ENCODE results near the gene ZNF433. TPM values are rescaled to one million over a fixed set of nuclear protein-coding genes. Genes with fewer than 3 reads are reported as not detected.
"Not testable (repeated sequence)": the region's sequence is repeated elsewhere in the genome, so short reads cannot be mapped to it uniquely, and the experiment has no call there.

The ZNF433 gene
- total RNA-seq (2021; fragmentation: NEBNext Ultra II Directional; extraction: Animal tissue kit (Norgen Biotek cat#: 25700)), result 1 to 10 TPM; 3.2 to 4.1 (median 3.8) TPM
- long read RNA-seq, partial matches to known transcripts, result 0 of 3 reads
- long read RNA-seq, other reads (novel, unspliced or antisense), result 0 of 3 reads

DNA sequence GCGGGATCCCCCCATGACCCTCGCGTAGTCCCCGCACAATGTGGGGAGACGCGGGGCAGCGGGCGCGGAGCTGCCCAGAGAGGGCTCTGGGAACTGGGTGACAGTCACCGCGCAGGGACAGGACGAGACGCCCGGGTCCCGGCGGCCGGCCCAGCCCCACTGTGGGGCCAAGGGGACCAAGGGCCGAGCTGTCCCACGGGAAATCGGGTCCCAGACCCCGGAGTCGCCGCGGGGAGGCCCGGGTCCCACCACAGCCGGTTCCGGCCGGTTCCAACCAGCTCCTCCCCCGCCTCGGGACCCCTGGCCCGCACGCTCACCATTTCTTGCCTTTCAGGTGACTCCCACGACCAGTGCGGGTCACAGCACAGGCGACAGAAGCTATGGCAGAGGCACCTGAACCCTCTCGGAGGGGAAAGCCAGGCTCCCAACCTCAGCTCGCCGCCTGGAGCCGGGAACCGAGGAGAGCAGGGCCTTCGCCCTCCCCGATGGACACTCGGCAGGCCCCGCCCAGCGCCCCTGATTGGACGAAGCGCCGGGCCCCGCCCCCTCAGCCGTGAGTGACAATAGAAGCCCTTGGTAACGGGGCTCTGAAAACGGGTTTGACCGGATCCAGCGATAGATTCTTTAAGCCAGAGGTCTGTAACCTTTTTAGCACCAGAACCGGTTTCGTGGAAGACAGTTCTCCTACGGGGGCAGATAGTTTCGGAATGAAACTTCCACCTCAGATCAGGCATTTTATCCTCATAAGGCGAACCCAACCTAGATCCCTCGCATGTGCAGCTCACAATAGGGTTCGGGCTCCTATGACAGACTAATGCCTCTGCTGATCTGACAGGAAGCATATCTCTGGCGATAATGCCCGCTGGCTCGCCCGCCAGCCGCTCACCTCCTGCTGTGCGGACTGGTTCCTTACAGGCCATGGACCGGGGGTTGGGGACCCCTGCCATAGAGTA, at the start of gene ZNF433:
TSS of gene ZNF433 (minus strand) at position 460 of the 953 bp plus-strand sequence. CDS start at position 320, 140 bp downstream.
- peaks cover 21% of the 10 kb centered on the region for H3K36me3 Mint-ChIP-seq (ENCODE audit: low read depth)
- peaks cover 19% of the 10 kb centered on the region for H3K4me1 Mint-ChIP-seq (ENCODE audit: low read depth)
- H3K4me3 Mint-ChIP-seq, result peak within 1 kb of the TSS; percentile 95
- peaks cover 1% of the 10 kb centered on the region; the same call in 1 of the 2 replicates for H3K9me3 Mint-ChIP-seq
- TF ChIP-seq, protein P1, sequence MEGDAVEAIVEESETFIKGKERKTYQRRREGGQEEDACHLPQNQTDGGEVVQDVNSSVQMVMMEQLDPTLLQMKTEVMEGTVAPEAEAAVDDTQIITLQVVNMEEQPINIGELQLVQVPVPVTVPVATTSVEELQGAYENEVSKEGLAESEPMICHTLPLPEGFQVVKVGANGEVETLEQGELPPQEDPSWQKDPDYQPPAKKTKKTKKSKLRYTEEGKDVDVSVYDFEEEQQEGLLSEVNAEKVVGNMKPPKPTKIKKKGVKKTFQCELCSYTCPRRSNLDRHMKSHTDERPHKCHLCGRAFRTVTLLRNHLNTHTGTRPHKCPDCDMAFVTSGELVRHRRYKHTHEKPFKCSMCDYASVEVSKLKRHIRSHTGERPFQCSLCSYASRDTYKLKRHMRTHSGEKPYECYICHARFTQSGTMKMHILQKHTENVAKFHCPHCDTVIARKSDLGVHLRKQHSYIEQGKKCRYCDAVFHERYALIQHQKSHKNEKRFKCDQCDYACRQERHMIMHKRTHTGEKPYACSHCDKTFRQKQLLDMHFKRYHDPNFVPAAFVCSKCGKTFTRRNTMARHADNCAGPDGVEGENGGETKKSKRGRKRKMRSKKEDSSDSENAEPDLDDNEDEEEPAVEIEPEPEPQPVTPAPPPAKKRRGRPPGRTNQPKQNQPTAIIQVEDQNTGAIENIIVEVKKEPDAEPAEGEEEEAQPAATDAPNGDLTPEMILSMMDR (IDR thresholded peaks at IDR 0.05), result peak; percentile 20; the same call in 1 of the 2 replicates
- peak; percentile 84 for DNase-seq
- H3K27me3 Mint-ChIP-seq (ENCODE audit: insufficient read depth), result no peaks in the 10 kb centered on the region
- H3K27ac Mint-ChIP-seq, result peak within 1 kb of the TSS; percentile 94

DNA sequence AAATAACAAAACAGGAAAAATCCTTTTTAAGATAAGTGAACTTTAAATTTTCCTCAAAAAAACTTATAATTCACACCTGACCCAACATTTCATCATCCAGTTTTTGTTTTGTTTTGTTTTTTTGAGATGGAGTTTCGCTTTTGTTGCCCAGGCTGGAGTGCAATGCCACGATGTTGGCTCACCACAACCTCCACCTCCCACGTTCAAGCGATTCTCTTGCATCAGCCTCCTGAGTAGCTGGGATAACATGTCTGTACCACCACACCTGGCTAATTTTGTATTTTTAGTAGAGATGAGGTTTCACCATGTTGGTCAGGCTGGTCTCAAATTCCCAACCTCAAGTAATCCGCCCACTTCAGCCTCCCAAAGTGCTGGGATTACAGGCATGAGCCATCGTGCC, 47.9 kb upstream of the ZNF433 start:
- H3K4me1 Mint-ChIP-seq (ENCODE audit: low read depth); H3K27ac Mint-ChIP-seq; H3K4me3 Mint-ChIP-seq; H3K36me3 Mint-ChIP-seq (ENCODE audit: low read depth); H3K27me3 Mint-ChIP-seq (ENCODE audit: insufficient read depth); DNase-seq: not testable (repeated sequence)
- H3K9me3 Mint-ChIP-seq, result peaks cover 72% of the 10 kb centered on the region

DNA sequence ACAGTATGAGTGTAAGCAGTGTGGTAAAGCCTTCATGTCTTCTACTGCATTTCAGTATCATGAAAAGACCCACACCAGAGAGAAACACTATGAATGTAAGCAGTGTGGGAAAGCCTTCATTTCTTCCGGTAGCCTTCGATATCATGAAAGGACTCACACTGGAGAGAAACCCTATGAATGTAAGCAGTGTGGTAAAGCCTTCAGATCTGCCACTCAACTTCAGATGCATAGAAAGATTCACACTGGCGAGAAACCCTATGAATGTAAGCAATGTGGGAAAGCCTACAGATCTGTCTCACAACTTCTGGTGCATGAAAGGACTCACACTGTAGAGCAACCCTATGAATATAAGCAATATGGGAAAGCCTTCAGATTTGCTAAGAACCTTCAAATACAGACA, 41.9 kb upstream of the ZNF433 start:
- H3K27me3 Mint-ChIP-seq (ENCODE audit: insufficient read depth), result peaks cover 8% of the 10 kb centered on the region; the same call in 1 of the 2 replicates
- peaks cover 59% of the 10 kb centered on the region for H3K36me3 Mint-ChIP-seq (ENCODE audit: low read depth)
- H3K9me3 Mint-ChIP-seq, result peaks cover 90% of the 10 kb centered on the region
- no peak for DNase-seq
- TF ChIP-seq, protein P1 (IDR thresholded peaks at IDR 0.05), result no peak
- no peaks in the 10 kb centered on the region for H3K4me1 Mint-ChIP-seq (ENCODE audit: low read depth)
- H3K27ac Mint-ChIP-seq, result no peak overlapping the region
- H3K4me3 Mint-ChIP-seq, result no peak overlapping the region

DNA sequence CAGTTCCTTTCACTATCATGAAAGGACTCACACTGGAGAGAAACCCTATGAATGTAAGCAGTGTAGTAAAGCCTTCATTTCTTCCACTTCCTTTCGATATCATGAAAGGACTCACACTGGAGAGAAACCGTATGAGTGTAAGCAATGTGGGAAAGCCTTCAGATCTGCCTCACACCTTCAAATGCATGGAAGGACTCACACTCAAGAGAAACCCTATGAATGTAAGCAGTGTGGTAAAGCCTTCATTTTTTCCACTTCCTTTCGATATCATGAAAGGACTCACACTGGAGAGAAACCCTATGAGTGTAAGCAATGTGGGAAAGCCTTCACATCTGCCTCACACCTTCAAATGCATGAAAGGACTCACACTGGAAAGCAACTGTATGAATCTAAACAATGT, 40.9 kb upstream of the ZNF433 start:
- DNase-seq; H3K27ac Mint-ChIP-seq; H3K4me1 Mint-ChIP-seq (ENCODE audit: low read depth); H3K27me3 Mint-ChIP-seq (ENCODE audit: insufficient read depth): not testable (repeated sequence)
- 0 out of 2 replicates have a peak overlapping the region, but pooled peaks have one; percentile 49 for H3K4me3 Mint-ChIP-seq
- H3K9me3 Mint-ChIP-seq, result peaks cover 85% of the 10 kb centered on the region
- H3K36me3 Mint-ChIP-seq (ENCODE audit: low read depth), result peaks cover 60% of the 10 kb centered on the region

DNA sequence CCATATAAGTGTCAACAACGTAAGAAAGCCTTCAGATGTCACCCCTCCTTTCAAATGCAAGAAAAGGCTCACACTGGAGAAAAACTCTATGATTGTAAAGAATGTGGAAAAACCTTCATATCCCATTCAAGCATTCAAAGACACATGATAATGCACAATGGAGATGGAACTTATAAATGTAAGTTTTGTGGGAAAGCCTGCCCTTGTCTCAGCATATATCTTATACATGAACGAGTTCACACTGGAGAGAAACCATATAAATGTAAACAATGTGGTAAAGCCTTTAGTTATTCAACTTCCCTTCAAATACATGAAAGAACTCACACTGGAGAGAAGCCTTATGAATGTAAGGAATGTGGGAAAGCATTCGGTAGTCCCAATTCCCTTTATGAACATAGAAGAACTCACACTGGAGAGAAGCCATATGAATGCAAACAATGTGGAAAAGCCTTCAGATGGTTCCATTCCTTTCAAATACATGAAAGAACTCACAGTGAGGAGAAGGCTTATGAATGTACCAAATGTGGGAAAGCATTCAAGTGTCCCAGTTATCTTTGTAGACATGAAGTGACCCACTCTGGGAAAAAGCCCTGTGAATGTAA, 40.2 kb upstream of the ZNF433 start:
- TF ChIP-seq, protein P1 (IDR thresholded peaks at IDR 0.05), result no peak
- Mint-ChIP-seq H3K36me3 (ENCODE audit: low read depth) (peaks cover 67% of the 10 kb centered on the region), H3K27ac (no peak overlapping the region), H3K9me3 (peaks cover 85% of the 10 kb centered on the region), H3K4me1 (ENCODE audit: low read depth) (no peaks in the 10 kb centered on the region), H3K27me3 (ENCODE audit: insufficient read depth) (peaks cover 5% of the 10 kb centered on the region; the same call in 1 of the 2 replicates), H3K4me3 (no peak overlapping the region)
- DNase-seq, result no peak

DNA sequence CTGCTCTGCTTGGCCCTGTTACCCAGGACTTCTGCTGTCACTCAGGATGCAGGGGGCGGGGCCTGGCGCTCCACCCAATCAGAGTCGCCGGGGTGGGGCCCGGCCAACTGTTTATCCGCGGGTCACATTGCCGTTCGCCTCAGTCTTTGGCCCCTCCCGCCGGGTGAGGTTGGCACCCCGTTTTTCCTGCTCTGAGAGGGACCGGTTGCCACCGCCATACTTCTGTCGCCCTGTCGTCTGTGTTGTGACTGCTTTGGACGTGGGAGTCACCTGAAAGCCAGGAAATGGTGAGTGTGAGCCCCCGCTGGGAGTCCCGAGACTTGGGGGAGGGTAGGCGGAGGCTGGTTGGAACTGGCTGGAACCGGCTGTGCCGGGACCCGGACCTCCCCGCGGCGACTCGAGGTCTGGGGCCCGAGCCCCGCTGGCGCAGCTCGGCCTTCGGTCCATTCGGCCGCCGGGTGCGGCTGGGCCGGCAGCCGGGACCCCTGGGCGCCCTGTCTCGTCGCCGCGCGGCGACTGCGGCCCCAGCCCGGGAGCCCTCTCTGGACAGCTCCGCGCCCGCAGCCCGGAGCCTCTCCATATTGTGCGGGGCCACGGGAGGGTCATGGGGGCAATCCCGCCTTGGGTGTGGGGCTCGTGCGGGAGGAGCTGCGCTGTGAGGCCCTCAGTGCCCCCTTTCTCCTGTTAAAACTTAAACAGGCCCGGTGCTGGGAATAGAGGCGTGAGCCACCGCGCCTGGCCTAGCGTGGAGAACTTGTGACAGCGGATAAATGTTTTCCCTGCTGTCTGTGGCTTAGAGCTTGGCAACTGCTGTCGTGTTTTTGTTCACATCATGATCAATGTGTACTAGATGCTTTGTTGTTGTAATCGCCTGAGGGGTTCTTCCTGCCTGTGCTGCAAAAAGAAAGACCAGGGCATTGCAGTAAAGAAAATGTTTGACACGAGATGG, 29.4 kb upstream of the ZNF433 start, which contains the start of gene ZNF844:
TSS of gene ZNF844 (plus strand) at position 142 of the 949 bp plus-strand sequence. CDS start at position 285, 143 bp downstream.
- peak within 1 kb of the TSS; percentile 85 for H3K4me3 Mint-ChIP-seq
- peaks cover 25% of the 10 kb centered on the region for H3K9me3 Mint-ChIP-seq
- peak; percentile 81 for DNase-seq
- peaks cover 10% of the 10 kb centered on the region for H3K36me3 Mint-ChIP-seq (ENCODE audit: low read depth)
- H3K4me1 Mint-ChIP-seq (ENCODE audit: low read depth), result no peaks in the 10 kb centered on the region
- peak within 1 kb of the TSS; percentile 82; the same call in 1 of the 2 replicates for H3K27ac Mint-ChIP-seq
- peaks cover 2% of the 10 kb centered on the region; the same call in 1 of the 2 replicates for H3K27me3 Mint-ChIP-seq (ENCODE audit: insufficient read depth)
- TF ChIP-seq, protein P1 (IDR thresholded peaks at IDR 0.05), result no peak
